HepG2 (cell line): ENCODE measurements around the gene SLC1A4. TPM values are rescaled to one million over a fixed set of nuclear protein-coding genes. Genes with fewer than 3 reads are reported as not detected.

Source experiments
- ATAC-seq: fragments of 200-7000 bp; cut with Tn5 transposase; 3 replicates; pipeline ENCODE4 v1.9.1; 2020; ENCODE audit warnings: mild to moderate bottlenecking, moderate library complexity
- BruUV-seq: library from RNA; stranded (reverse); fragments of 400-500 nt; replicated peaks from 2 replicates; lab custom pipeline; 2021; lab: Mats Ljungman, UMichigan
- CTCF ChIA-PET: fragments of 300-600 bp; formaldehyde crosslinking; extraction: SDS; loops from one replicate; lab custom pipeline; 2021; ENCODE audit warnings: low total read pairs, inconsistent platforms, low intra/inter-chr PET ratio; lab: Yijun Ruan, JAX
- POLR2A ChIA-PET: fragments of 350-600 bp; sonication (Branson Sonifier 250); formaldehyde crosslinking; loops from one replicate; lab custom pipeline; 2020; ENCODE audit warnings: antibody characterized with exemption, inconsistent platforms; lab: Yijun Ruan, JAX
- DNase-seq: peaks from one replicate; pipeline ENCODE4 v3.0.0-alpha.2; 2015; ENCODE audit warnings: low spot score
- FAIRE-seq: peaks from 3 replicates; lab custom pipeline; 2011; peaks lifted over from hg19 to GRCh38; lab: Jason Lieb, UNC
- H2AFZ ChIP-seq: one replicate; pipeline ENCODE4 v1.6.1; 2011; ENCODE audit warnings: low read length, inconsistent platforms
- H3K27ac ChIP-seq: fragments of 300-600 bp; 3 replicates; pipeline ENCODE4 v1.8.0; 2011; ENCODE audit warnings: mixed run types, mild to moderate bottlenecking, mixed read lengths, low read length, inconsistent platforms; ENCODE audit not compliant: insufficient read depth; ENCODE audit errors: extremely low read length
- H3K27me3 ChIP-seq, 2 experiments: fragments of 200-600 bp in 1 of 2; 2 replicates in 1 of 2; 3 replicates in 1 of 2; pipeline versions ENCODE4 v1.6.0 to v1.8.0; 2011; ENCODE audit warnings: low read length in 2 of 2, mild to moderate bottlenecking in 2 of 2, moderate library complexity in 2 of 2, inconsistent platforms in 1 of 2; ENCODE audit not compliant: insufficient read depth in 2 of 2, control insufficient read depth in 1 of 2
- H3K36me3 ChIP-seq, 2 experiments: fragments of 200-600 bp in 1 of 2; replicated peaks in 1 of 2; 2 replicates in 1 of 2; 3 replicates in 1 of 2; pipeline versions ENCODE4 v1.5.1 to v1.8.0; 2011; ENCODE audit warnings: low read length in 2 of 2, inconsistent platforms in 1 of 2; ENCODE audit not compliant: insufficient read depth in 2 of 2, control insufficient read depth in 1 of 2
- H3K4me1 ChIP-seq: 2 replicates; pipeline ENCODE4 v1.5.1; 2012; ENCODE audit warnings: low read length, inconsistent platforms; ENCODE audit not compliant: insufficient read depth
- H3K4me2 ChIP-seq: 2 replicates; pipeline ENCODE4 v1.6.0; 2011; ENCODE audit warnings: low read depth, low read length, inconsistent platforms
- H3K4me3 ChIP-seq, 3 experiments: fragments of 200-600 bp in 1 of 3; sonication (generic), shearing (Covaris generic) in 1 of 3; replicated peaks in 1 of 3; 2 replicates each; pipeline ENCODE4 v1.5.1; 2011 to 2016; ENCODE audit warnings: low read length in 3 of 3, inconsistent platforms in 2 of 3, low read depth in 2 of 3, mild to moderate bottlenecking in 2 of 3, control low read depth in 1 of 3, mixed read lengths in 1 of 3; ENCODE audit not compliant: insufficient read depth in 1 of 3
- H3K79me2 ChIP-seq: one replicate; pipeline ENCODE4 v1.6.1; 2011; ENCODE audit warnings: low read length, inconsistent platforms; ENCODE audit not compliant: insufficient read depth
- H3K9ac ChIP-seq: 2 replicates; pipeline ENCODE4 v1.6.0; 2011; ENCODE audit warnings: mild to moderate bottlenecking, low read depth, low read length, inconsistent platforms; ENCODE audit not compliant: insufficient read depth
- H3K9me3 ChIP-seq: 2 replicates; pipeline ENCODE4 v1.5.1; 2012; ENCODE audit warnings: mild to moderate bottlenecking, low read length
- H4K20me1 ChIP-seq: 2 replicates; pipeline ENCODE4 v1.6.0; 2011; ENCODE audit warnings: inconsistent platforms, mild to moderate bottlenecking, low read length, moderate library complexity; ENCODE audit not compliant: insufficient read depth
- ATF1 ChIP-seq: IDR thresholded peaks from 2 replicates; pipeline ENCODE4 v1.6.1; 2016; ENCODE audit warnings: mild to moderate bottlenecking, control low read depth
- BRF2 ChIP-seq: sonication (generic); formaldehyde crosslinking; IDR thresholded peaks from 2 replicates; pipeline ENCODE4 v1.8.1; 2022; ENCODE audit warnings: mild to moderate bottlenecking, missing genetic modification reagents
- CCAR2 ChIP-seq: fragments of 200-400 bp; formaldehyde crosslinking; optimal IDR thresholded peaks from 2 replicates; pipeline ENCODE3; 2018; ENCODE audit warnings: low read depth, mild to moderate bottlenecking, low read length, moderate library complexity
- CSRNP1 ChIP-seq: sonication (generic); formaldehyde crosslinking; IDR thresholded peaks from 2 replicates; pipeline ENCODE4 v1.8.1; 2023; ENCODE audit warnings: mild to moderate bottlenecking, missing genetic modification reagents
- DR1 ChIP-seq: sonication (generic); formaldehyde crosslinking; IDR thresholded peaks from 2 replicates; pipeline ENCODE4 v1.8.0; 2021; ENCODE audit warnings: mild to moderate bottlenecking, missing genetic modification reagents, inconsistent platforms
- ELF4 ChIP-seq: sonication (generic); formaldehyde crosslinking; IDR thresholded peaks from 2 replicates; pipeline ENCODE4 v1.5.0; 2020; ENCODE audit warnings: missing genetic modification reagents, mild to moderate bottlenecking, moderate library complexity, borderline replicate concordance
- MED13 ChIP-seq: sonication (generic); formaldehyde crosslinking; IDR thresholded peaks from 2 replicates; pipeline ENCODE4 v1.5.0; 2020; ENCODE audit warnings: missing genetic modification reagents
- ZNF564 ChIP-seq: sonication (generic); formaldehyde crosslinking; IDR thresholded peaks from 2 replicates; pipeline ENCODE4 v1.8.1; 2023; ENCODE audit warnings: mild to moderate bottlenecking, missing genetic modification reagents
- ZNF652 ChIP-seq: IDR thresholded peaks from 2 replicates; pipeline ENCODE4 v1.6.1; 2016; ENCODE audit warnings: low read depth, borderline replicate concordance
- ZNF703 ChIP-seq: sonication (generic); formaldehyde crosslinking; IDR thresholded peaks from 2 replicates; pipeline ENCODE4 v1.5.1; 2020; ENCODE audit warnings: missing genetic modification reagents, mild to moderate bottlenecking, moderate library complexity, borderline replicate concordance
- ZSCAN29 ChIP-seq: sonication (generic); formaldehyde crosslinking; conservative IDR thresholded peaks from 2 replicates; pipeline ENCODE4 v1.4.0; 2020; ENCODE audit warnings: mild to moderate bottlenecking, missing genetic modification reagents
- WGBS: methylation state at CpG from one replicate; pipeline ENCODE4 v1.1.6; 2017; ENCODE audit warnings: low lambda C conversion rate; 5-methylcytosine and 5-hydroxymethylcytosine counted together
- in situ Hi-C: cut with HindIII; loops from 2 replicates; pipeline ENCODE4 v1.10.0; 2017; ENCODE audit warnings: low pct_unique_long_range_greater_than_20kb; ENCODE audit not compliant: extremely low pct_ligation_motif_present
- intact Hi-C: fragments of 100-400 bp; cut with micrococcal nuclease; formaldehyde crosslinking; loops from one replicate; pipeline ENCODE4 v1.10.0; 2022; ENCODE audit not compliant: unreplicated experiment
- polyA plus RNA-seq, 8 experiments: library from polyadenylated mRNA; depleted of rRNA in 3 of 8; stranded (reverse) in 7 of 8; unstranded in 1 of 8; fragments of >200 nt; fragmentation: Illumina TruSeq in 4 of 8; extraction: Trizol in 4 of 8; gene quantifications; 2 replicates each; pipeline versions ENCODE4 v1.2.1 to v1.2.3, GENCODE V29; 2011 to 2016; ENCODE audit warnings: low read depth in 4 of 8, missing spikeins in 1 of 8, mixed read lengths in 1 of 8; ENCODE audit not compliant: insufficient read depth in 1 of 8
- total RNA-seq, 5 experiments: library from RNA; depleted of rRNA; stranded (reverse); fragments of >200 nt; fragmentation: Illumina TruSeq; extraction: Trizol; gene quantifications; 2 replicates each; pipeline ENCODE4 v1.2.3, GENCODE V29; 2016; ENCODE audit warnings: low read depth in 1 of 5
- TF ChIP-seq, protein P1 (sequence below): sonication (generic); formaldehyde crosslinking; IDR thresholded peaks from 2 replicates; pipeline ENCODE4 v1.4.0; 2020; ENCODE audit warnings: missing genetic modification reagents

SLC1A4 gene
- total and polyA plus RNA-seq, 2 of the 13 experiments (the other 11 are each of a cell fraction or from before 2014, with no cell fraction given) = 21.0 to 39.6 TPM

DNA sequence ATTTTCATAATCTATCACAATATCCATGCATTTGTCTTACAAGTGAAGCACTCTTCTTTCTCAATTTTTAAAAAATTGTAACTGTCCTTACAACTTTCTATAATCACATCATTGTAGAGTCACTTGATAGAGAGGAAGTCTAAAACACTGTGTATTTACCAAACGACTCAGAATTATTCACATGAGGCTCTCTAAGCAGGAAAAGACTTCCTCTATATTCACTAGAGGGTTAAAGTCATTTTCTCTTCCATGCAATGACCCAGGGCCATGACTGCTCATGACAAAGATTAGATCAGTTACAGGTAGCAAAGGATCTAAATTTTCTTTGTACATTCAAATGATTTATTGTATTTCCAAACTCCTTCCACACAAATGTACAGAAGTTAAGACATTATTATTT lies 9.0 kb upstream of the SLC1A4 start:
- Histone ChIP-seq H3K9ac (no peak overlapping the region), H3K36me3 (no peaks in the 10 kb centered on the region), H3K4me1 (peaks cover 68% of the 10 kb centered on the region), H3K79me2 (no peaks in the 10 kb centered on the region), H3K9me3 (no peaks in the 10 kb centered on the region)
- POLR2A ChIA-PET = interaction anchor here (1.0 to 2.0 kb wide), 2 partner anchors 8 to 247 kb away, joined by 4 to 13 read pairs; partner anchors contain the start of gene ACTR2
- TF ChIP-seq ZNF652 = peak; percentile 72
- TF ChIP-seq DR1 = no peak
- no peak for TF ChIP-seq ZNF564
- TF ChIP-seq, all 625 proteins: peak for 1
- H3K4me2 ChIP-seq = no peak overlapping the region
- CTCF ChIA-PET = no interaction called here
- no peak overlapping the region for H3K27ac ChIP-seq
- no peak overlapping the region for H2AFZ ChIP-seq
- intact Hi-C loops = loop anchor here (10.0 kb wide), 1 partner anchor 595 kb away; no protein-coding TSS in a partner anchor
- no peaks in the 10 kb centered on the region for H3K27me3 ChIP-seq
- no peaks in the 10 kb centered on the region for H4K20me1 ChIP-seq
- no peak for FAIRE-seq
- WGBS = 63% methylated on average over 1 of the region's 1 CpG
- H3K4me3 ChIP-seq = no peak overlapping the region
- BruUV-seq = no TSS peak
- no peak for ATAC-seq
- in situ Hi-C loops = no loop called here
- DNase-seq = no peak

DNA sequence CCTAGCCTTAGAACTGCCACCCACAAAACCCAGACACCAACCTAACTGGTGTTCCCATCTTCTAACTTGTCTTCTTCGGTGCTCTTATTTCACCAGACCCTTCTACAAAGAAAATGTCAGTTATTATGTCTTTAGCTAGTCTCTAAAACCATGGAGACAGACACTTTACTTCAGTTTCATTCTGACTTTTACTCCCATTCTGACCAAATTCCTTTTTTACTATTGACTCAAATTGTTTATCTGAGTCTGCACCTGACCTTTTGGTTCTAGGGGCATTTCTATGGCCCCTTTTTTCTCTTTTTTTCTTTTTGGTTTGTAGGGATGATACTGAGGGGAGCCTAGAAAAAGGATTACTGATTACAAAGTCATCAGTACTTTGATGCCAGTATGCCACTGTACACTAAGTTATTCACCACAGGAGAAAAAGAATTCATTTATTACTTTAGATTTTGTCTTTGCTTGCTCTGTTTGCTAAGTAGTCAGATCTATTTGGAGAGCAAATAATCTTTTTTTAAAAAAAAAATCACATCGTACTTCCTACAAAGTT lies 6.8 kb upstream of the SLC1A4 start:
- ATAC-seq (peak; percentile 83), DNase-seq (peak; percentile 92), FAIRE-seq (peak; percentile 18)
- Histone ChIP-seq H3K4me1 (peaks cover 81% of the 10 kb centered on the region), H3K9ac (peak overlapping the region; percentile 56), H3K4me3 (peak overlapping the region; percentile 15 to 43 (median 36); a peak in 3 of 6 replicates), H3K9me3 (no peaks in the 10 kb centered on the region), H3K36me3 (no peaks in the 10 kb centered on the region), H3K4me2 (peak overlapping the region; percentile 71), H3K27me3 (no peaks in the 10 kb centered on the region), H2AFZ (no peak overlapping the region), H3K79me2 (no peaks in the 10 kb centered on the region), H3K27ac (peak overlapping the region; percentile 89), H4K20me1 (no peaks in the 10 kb centered on the region)
- intact Hi-C loops = loop anchor here (10.0 kb wide), 1 partner anchor 592 kb away; no protein-coding TSS in a partner anchor
- POLR2A ChIA-PET = interaction anchor here (0.9 to 2.3 kb wide), 3 partner anchors 60 to 245 kb away, joined by 3 to 6 read pairs (median 4); partner anchors contain the start of gene ACTR2
- in situ Hi-C loops = no loop called here
- WGBS = 1% methylated on average over 2 of the region's 2 CpGs
- CTCF ChIA-PET = no interaction called here
- BruUV-seq = no TSS peak
- no peak for TF ChIP-seq BRF2
- TF ChIP-seq MED13 = no peak
- TF ChIP-seq CCAR2 = no peak
- TF ChIP-seq, protein P1, sequence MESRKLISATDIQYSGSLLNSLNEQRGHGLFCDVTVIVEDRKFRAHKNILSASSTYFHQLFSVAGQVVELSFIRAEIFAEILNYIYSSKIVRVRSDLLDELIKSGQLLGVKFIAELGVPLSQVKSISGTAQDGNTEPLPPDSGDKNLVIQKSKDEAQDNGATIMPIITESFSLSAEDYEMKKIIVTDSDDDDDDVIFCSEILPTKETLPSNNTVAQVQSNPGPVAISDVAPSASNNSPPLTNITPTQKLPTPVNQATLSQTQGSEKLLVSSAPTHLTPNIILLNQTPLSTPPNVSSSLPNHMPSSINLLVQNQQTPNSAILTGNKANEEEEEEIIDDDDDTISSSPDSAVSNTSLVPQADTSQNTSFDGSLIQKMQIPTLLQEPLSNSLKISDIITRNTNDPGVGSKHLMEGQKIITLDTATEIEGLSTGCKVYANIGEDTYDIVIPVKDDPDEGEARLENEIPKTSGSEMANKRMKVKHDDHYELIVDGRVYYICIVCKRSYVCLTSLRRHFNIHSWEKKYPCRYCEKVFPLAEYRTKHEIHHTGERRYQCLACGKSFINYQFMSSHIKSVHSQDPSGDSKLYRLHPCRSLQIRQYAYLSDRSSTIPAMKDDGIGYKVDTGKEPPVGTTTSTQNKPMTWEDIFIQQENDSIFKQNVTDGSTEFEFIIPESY = no peak
- 0 out of 2 replicates have a peak, but pooled peaks have one; percentile 58 for TF ChIP-seq ATF1 (CRISPR knock-in tag)
- TF ChIP-seq ZSCAN29 (CRISPR knock-in tag) = no peak
- TF ChIP-seq CSRNP1 (CRISPR knock-in tag) = no peak
- TF ChIP-seq ELF4 (CRISPR knock-in tag) = 0 out of 2 replicates have a peak, but pooled peaks have one; percentile 18
- no peak for TF ChIP-seq ZNF703 (CRISPR knock-in tag)
